ENCODE measurements around the gene PSMA5.
"Not testable (repeated sequence)": the region's sequence is repeated elsewhere in the genome, so short reads cannot be mapped to it uniquely, and the experiment has no call there.

PSMA5 gene

DNA sequence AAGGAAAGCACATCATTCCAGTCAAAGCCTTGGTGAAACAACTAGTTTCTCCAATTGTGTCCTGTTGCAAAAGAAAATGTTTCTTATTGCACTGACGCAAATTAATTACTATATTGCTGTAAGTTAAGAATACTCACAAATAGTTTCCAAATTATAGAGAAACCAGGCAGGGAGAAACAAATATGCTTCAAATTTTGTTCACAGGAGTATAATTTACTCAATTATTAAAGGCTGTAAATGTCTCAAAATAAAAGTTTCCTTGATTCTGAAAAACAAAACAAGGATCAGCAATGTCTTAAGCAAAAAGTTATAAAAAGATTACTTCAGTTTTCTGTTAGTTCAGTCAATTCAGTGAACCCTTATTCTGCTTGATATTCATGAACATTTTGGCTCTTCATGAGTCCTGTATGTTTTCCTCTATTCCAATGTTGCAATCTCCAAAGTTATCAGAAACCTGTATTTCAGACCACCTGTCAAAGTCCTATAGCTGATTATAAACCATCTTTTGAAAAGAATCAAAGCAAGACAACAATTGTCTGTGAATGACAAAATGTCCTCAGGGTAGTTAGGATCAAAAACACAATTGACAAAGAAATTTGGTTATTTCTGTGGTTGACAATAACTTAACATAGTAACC lies 28.4 kb upstream of the PSMA5 start:
- H3K18ac ChIP-seq (ENCODE audit: low read length): no peak overlapping the region
- H2BK12ac ChIP-seq (ENCODE audit: low read length): no peak overlapping the region
- H3K4me1 ChIP-seq (ENCODE audit: control insufficient read depth in 2 of 2, insufficient read depth in 1 of 2, low read depth in 1 of 2, low read length in 2 of 2): no peaks in the 10 kb centered on the region
- H3K9ac ChIP-seq (ENCODE audit: low read depth, low read length, poor library complexity): no peak overlapping the region
- H3K4me2 ChIP-seq (ENCODE audit: insufficient read depth, low read length, poor library complexity, severe bottlenecking): no peak overlapping the region
- H3K4me3 ChIP-seq (ENCODE audit: low read length in 2 of 2): no peak overlapping the region
- peaks cover 0 to 6% (median 0%) of the 10 kb centered on the region in 3 experiments for H3K27me3 ChIP-seq (ENCODE audit: control insufficient read depth in 3 of 3, insufficient read depth in 3 of 3, low read depth in 1 of 3, low read length in 3 of 3)
- peaks cover 4 to 11% of the 10 kb centered on the region in 2 donors for H3K9me3 ChIP-seq (replicated peaks in 1 of 2; ENCODE audit: control insufficient read depth in 2 of 2, insufficient read depth in 1 of 2, low read depth in 1 of 2, low read length in 2 of 2)
- H4K8ac ChIP-seq (ENCODE audit: low read depth, low read length): no peak overlapping the region
- DNase-seq (ENCODE audit: low spot score): no peak
- H2BK120ac ChIP-seq (ENCODE audit: low read depth, low read length): no peak overlapping the region
- no peaks in the 10 kb centered on the region for H3K79me1 ChIP-seq (ENCODE audit: low read depth, low read length)
- no peak overlapping the region for H3K14ac ChIP-seq (ENCODE audit: low read length)
- no peak overlapping the region for H3K23ac ChIP-seq (ENCODE audit: low read depth, low read length, poor library complexity)
- no peak overlapping the region for H2AK5ac ChIP-seq (ENCODE audit: low read depth, low read length)
- no peak overlapping the region for H4K91ac ChIP-seq (ENCODE audit: low read depth, low read length, poor library complexity)
- no peak overlapping the region for H3K27ac ChIP-seq (replicated peaks; ENCODE audit: low read length)
- no peak overlapping the region for H3K4ac ChIP-seq (ENCODE audit: low read length)
- WGBS, 2 donors (ENCODE audit: extremely low coverage in 2 of 2, insufficient read length in 2 of 2, insufficient replicate concordance in 1 of 2): no CpG with 5 or more reads among the region's 1 CpG
- H2AFZ ChIP-seq (ENCODE audit: low read length): no peak overlapping the region
- H2BK5ac ChIP-seq (ENCODE audit: low read length): no peak overlapping the region
- no peak overlapping the region for H2BK15ac ChIP-seq (ENCODE audit: low read length)
- H3K36me3 ChIP-seq (replicated peaks in 1 of 2; ENCODE audit: control insufficient read depth in 2 of 2, insufficient read depth in 2 of 2, low read length in 2 of 2): no peaks in the 10 kb centered on the region

DNA sequence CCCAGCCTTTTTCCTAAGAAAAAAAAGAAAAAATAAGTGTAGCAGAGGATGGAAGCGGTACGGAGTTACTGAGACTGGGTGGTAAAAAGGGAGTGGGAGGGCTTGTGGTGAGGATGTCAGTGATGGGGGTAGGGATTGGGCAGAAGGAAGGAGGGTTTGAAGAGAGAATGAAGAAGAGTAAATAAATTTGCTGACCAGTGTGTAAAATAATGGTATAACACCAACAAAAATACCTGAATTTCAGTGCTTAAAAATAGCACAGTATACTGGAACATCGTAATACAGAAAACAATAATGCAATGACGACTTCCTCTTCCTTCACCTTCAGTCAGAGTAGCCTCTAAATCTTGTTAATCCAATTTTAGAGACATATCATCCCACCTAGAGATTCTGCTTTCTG lies 21.3 kb upstream of the PSMA5 start:
- Histone ChIP-seq H3K36me3 (replicated peaks in 1 of 2; ENCODE audit: control insufficient read depth in 2 of 2, insufficient read depth in 2 of 2, low read length in 2 of 2) (no peaks in the 10 kb centered on the region), H3K23ac (ENCODE audit: low read depth, low read length, poor library complexity) (no peak overlapping the region), H2AFZ (ENCODE audit: low read length) (no peak overlapping the region), H4K91ac (ENCODE audit: low read depth, low read length, poor library complexity) (no peak overlapping the region), H3K9ac (ENCODE audit: low read depth, low read length, poor library complexity) (no peak overlapping the region), H2BK15ac (ENCODE audit: low read length) (no peak overlapping the region), H3K79me1 (ENCODE audit: low read depth, low read length) (no peaks in the 10 kb centered on the region), H3K4ac (ENCODE audit: low read length) (no peak overlapping the region), H3K4me1 (ENCODE audit: control insufficient read depth in 2 of 2, insufficient read depth in 1 of 2, low read depth in 1 of 2, low read length in 2 of 2) (no peaks in the 10 kb centered on the region), H2BK120ac (ENCODE audit: low read depth, low read length) (no peak overlapping the region), H3K4me3 (ENCODE audit: low read length in 2 of 2) (no peak overlapping the region), H3K27me3 (ENCODE audit: control insufficient read depth in 3 of 3, insufficient read depth in 3 of 3, low read depth in 1 of 3, low read length in 3 of 3) (peaks cover 0 to 32% (median 0%) of the 10 kb centered on the region in 3 experiments), H3K4me2 (ENCODE audit: insufficient read depth, low read length, poor library complexity, severe bottlenecking) (no peak overlapping the region), H4K8ac (ENCODE audit: low read depth, low read length) (no peak overlapping the region), H2BK12ac (ENCODE audit: low read length) (no peak overlapping the region), H2BK5ac (ENCODE audit: low read length) (no peak overlapping the region), H3K14ac (ENCODE audit: low read length) (no peak overlapping the region), H3K27ac (replicated peaks; ENCODE audit: low read length) (no peak overlapping the region), H2AK5ac (ENCODE audit: low read depth, low read length) (no peak overlapping the region), H3K18ac (ENCODE audit: low read length) (no peak overlapping the region), H3K9me3 (replicated peaks in 1 of 2; ENCODE audit: control insufficient read depth in 2 of 2, insufficient read depth in 1 of 2, low read depth in 1 of 2, low read length in 2 of 2) (peaks cover 0 to under 1% of the 10 kb centered on the region in 2 donors)
- WGBS, 2 donors (ENCODE audit: extremely low coverage in 2 of 2, insufficient read length in 2 of 2, insufficient replicate concordance in 1 of 2): no CpG with 5 or more reads among the region's 4 CpGs
- DNase-seq (ENCODE audit: low spot score): no peak

GRCh38 chr1:109445949-109446695 lies 19.9 kb upstream of the PSMA5 start:
- not testable (repeated sequence) for DNase-seq (ENCODE audit: low spot score); H3K18ac ChIP-seq (ENCODE audit: low read length)
- no CpG with 5 or more reads among the region's 11 CpGs for WGBS, 2 donors (ENCODE audit: extremely low coverage in 2 of 2, insufficient read length in 2 of 2, insufficient replicate concordance in 1 of 2)

GRCh38 chr1:109444346-109444745 lies 18.1 kb upstream of the PSMA5 start:
- Histone ChIP-seq H3K9ac (ENCODE audit: low read depth, low read length, poor library complexity) (no peak overlapping the region), H3K9me3 (replicated peaks in 1 of 2; ENCODE audit: control insufficient read depth in 2 of 2, insufficient read depth in 1 of 2, low read depth in 1 of 2, low read length in 2 of 2) (peaks cover 0 to 5% of the 10 kb centered on the region in 2 donors), H2BK120ac (ENCODE audit: low read depth, low read length) (no peak overlapping the region), H3K36me3 (replicated peaks in 1 of 2; ENCODE audit: control insufficient read depth in 2 of 2, insufficient read depth in 2 of 2, low read length in 2 of 2) (no peaks in the 10 kb centered on the region), H2AFZ (ENCODE audit: low read length) (no peak overlapping the region), H3K14ac (ENCODE audit: low read length) (no peak overlapping the region), H4K91ac (ENCODE audit: low read depth, low read length, poor library complexity) (no peak overlapping the region), H3K27me3 (ENCODE audit: control insufficient read depth in 3 of 3, insufficient read depth in 3 of 3, low read depth in 1 of 3, low read length in 3 of 3) (peaks cover 0 to 36% (median 0%) of the 10 kb centered on the region in 3 experiments), H2BK12ac (ENCODE audit: low read length) (no peak overlapping the region), H3K4me1 (ENCODE audit: control insufficient read depth in 2 of 2, insufficient read depth in 1 of 2, low read depth in 1 of 2, low read length in 2 of 2) (no peaks in the 10 kb centered on the region), H2BK15ac (ENCODE audit: low read length) (no peak overlapping the region), H4K8ac (ENCODE audit: low read depth, low read length) (no peak overlapping the region), H3K23ac (ENCODE audit: low read depth, low read length, poor library complexity) (no peak overlapping the region), H3K4me3 (ENCODE audit: low read length in 2 of 2) (no peak overlapping the region), H2AK5ac (ENCODE audit: low read depth, low read length) (no peak overlapping the region), H3K4ac (ENCODE audit: low read length) (no peak overlapping the region), H3K79me1 (ENCODE audit: low read depth, low read length) (no peaks in the 10 kb centered on the region), H3K27ac (replicated peaks; ENCODE audit: low read length) (no peak overlapping the region), H3K18ac (ENCODE audit: low read length) (no peak overlapping the region), H2BK5ac (ENCODE audit: low read length) (no peak overlapping the region), H3K4me2 (ENCODE audit: insufficient read depth, low read length, poor library complexity, severe bottlenecking) (no peak overlapping the region)
- DNase-seq (ENCODE audit: low spot score): no peak
- no CpG with 5 or more reads among the region's 1 CpG for WGBS, 2 donors (ENCODE audit: extremely low coverage in 2 of 2, insufficient read length in 2 of 2, insufficient replicate concordance in 1 of 2)

More at GRCh38 chr1:109445949-109446695, 19.9 kb upstream of the PSMA5 start:
- not testable (repeated sequence) for H3K9me3 ChIP-seq (replicated peaks in 1 of 2; ENCODE audit: control insufficient read depth in 2 of 2, insufficient read depth in 1 of 2, low read depth in 1 of 2, low read length in 2 of 2); H3K36me3 ChIP-seq (replicated peaks in 1 of 2; ENCODE audit: control insufficient read depth in 2 of 2, insufficient read depth in 2 of 2, low read length in 2 of 2); H3K4me2 ChIP-seq (ENCODE audit: insufficient read depth, low read length, poor library complexity, severe bottlenecking); H2BK120ac ChIP-seq (ENCODE audit: low read depth, low read length); H3K79me1 ChIP-seq (ENCODE audit: low read depth, low read length); H4K91ac ChIP-seq (ENCODE audit: low read depth, low read length, poor library complexity); H3K9ac ChIP-seq (ENCODE audit: low read depth, low read length, poor library complexity); H2BK12ac ChIP-seq (ENCODE audit: low read length); H3K4me1 ChIP-seq (ENCODE audit: control insufficient read depth in 2 of 2, insufficient read depth in 1 of 2, low read depth in 1 of 2, low read length in 2 of 2); H3K14ac ChIP-seq (ENCODE audit: low read length); H3K23ac ChIP-seq (ENCODE audit: low read depth, low read length, poor library complexity); H3K4ac ChIP-seq (ENCODE audit: low read length); H2BK15ac ChIP-seq (ENCODE audit: low read length); H4K8ac ChIP-seq (ENCODE audit: low read depth, low read length); H3K4me3 ChIP-seq (ENCODE audit: low read length in 2 of 2); H2BK5ac ChIP-seq (ENCODE audit: low read length); H2AFZ ChIP-seq (ENCODE audit: low read length); H2AK5ac ChIP-seq (ENCODE audit: low read depth, low read length); H3K27ac ChIP-seq (replicated peaks; ENCODE audit: low read length)
- peaks cover 0 to 36% (median 0%) of the 10 kb centered on the region in 3 experiments for H3K27me3 ChIP-seq (ENCODE audit: control insufficient read depth in 3 of 3, insufficient read depth in 3 of 3, low read depth in 1 of 3, low read length in 3 of 3)

All from neuronal stem cell (in vitro differentiated cells).